NCI-H146 treated with DMSO at 0.1 percent for 48 hours (cell line): ENCODE data around the gene HSPA1B.
A peak's percentile ranks its signal among the peaks of the same experiment; 100 is the strongest.
"Not testable (repeated sequence)": the region's sequence is repeated elsewhere in the genome, so short reads cannot be mapped to it uniquely, and the experiment has no call there.

Experiments used
- DNase-seq: peaks from one replicate; lab custom pipeline; 2025; ENCODE audit not compliant: unreplicated experiment; lab: John Stamatoyannopoulos, UW

Gene HSPA1B

DNA sequence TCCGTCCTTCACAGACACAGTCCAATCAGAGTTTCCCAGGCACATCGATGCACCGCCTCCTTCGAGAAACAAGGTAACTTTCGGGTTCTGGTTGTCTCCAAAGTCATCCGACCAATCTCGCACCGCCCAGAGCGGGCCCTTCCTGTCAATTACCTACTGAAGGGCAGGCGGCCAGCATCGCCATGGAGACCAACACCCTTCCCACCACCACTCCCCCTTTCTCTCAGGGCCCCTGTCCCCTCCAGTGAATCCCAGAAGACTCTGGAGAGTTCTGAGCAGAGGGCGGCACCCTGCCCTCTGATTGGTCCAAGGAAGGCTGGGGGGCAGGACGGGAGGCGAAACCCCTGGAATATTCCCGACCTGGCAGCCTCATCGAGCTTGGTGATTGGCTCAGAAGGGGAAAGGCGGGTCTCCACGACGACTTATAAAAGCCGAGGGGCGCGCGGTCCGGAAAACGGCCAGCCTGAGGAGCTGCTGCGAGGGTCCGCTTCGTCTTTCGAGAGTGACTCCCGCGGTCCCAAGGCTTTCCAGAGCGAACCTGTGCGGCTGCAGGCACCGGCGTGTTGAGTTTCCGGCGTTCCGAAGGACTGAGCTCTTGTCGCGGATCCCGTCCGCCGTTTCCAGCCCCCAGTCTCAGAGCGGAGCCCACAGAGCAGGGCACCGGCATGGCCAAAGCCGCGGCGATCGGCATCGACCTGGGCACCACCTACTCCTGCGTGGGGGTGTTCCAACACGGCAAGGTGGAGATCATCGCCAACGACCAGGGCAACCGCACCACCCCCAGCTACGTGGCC, at the start of gene HSPA1B:
HSPA1B (plus strand) TSS at position 453 of the 794 bp plus-strand sequence; CDS start at position 666, 213 bp downstream.
- DNase-seq, result peak; percentile 99

DNA sequence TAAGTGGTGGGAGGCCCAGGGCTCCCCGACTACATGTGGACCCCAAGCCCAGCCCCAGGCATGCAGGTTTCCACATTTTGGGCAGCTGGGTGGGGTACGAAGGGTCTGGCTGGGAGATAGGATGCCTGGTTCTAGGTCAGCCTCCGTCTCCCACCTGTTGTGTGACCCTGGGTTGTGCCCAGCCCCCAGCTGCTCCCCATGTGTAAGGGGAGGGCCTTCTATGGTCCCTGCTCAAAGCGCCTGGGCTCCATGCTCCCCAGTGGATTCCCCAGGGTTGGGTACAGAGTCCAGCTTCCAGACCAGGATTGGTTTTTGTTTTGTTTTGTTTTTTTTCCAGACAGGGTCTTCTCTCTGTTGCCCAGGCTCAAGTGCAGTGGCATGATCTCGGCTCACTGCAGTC, 49.3 kb upstream of the HSPA1B start:
- no peak for DNase-seq

DNA sequence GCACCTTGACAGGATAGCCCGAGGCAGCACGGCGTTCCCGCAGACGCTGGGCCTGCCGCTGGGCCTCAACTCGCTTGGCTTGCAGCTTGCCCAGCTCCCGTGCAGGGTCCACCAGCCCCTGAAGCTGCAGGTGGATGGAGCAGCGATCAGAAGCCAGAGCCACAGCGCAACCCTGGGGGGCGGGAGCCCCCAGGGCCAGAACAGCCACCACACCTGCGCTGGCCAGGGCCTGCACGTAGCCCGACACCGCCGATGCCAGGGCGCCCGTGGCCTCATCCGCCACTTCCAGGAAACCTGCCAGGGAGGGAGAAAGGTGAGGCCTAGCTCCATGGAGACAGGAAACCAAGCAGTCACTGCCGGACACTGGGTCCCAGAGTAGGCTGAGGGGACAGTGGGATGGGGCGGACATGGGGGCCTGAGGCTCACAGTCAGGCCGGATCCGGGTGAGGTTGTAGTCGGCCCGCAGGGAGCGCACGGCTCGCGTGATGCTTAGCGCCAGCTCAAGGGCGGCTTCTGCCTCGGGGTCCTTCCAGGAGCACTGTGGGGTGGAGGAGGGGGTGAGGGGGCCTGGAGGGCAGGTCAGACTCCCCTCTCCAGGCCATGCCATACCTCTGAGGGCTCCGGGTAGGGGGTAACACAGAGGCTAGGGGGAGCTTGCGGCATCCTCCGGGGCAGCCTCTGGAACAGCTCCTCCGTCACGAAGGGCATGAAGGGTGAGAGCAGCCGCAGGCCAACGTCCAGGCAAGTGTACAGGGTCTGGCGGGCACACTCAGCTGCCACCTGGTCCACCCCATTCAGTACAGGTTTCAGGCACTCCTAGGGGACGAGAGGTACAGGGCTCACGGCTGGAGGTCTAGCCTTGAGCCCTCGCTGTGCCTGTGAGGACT, 48.3 kb upstream of the HSPA1B start:
- no peak for DNase-seq

DNA sequence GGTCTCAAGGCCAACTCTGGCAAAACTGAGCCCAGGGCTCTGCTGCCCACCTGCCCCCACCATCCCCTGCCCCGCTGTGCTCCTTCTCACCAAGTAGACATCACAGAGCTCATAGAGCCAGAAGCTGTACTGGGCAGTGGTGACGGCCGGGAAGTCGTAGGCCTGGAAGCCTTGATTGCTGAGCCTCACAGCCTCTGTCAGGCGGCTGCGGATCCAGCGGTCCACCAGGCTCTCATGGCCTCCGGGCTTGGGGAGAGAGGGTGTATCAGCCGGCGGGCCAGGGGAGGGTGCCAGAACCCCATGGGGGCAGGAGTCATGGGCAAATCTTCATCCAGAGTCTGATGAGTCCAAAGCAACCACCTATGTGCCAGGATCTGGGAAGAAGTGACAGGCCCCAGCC, 47.6 kb upstream of the HSPA1B start:
- DNase-seq, result no peak

- DNase-seq, result no peak
Measured at GRCh38 chr6:31780507-31781243, 46.9 kb upstream of the HSPA1B start.

- DNase-seq, result no peak
Measured at GRCh38 chr6:31781244-31782125, 46.1 kb upstream of the HSPA1B start.

DNA sequence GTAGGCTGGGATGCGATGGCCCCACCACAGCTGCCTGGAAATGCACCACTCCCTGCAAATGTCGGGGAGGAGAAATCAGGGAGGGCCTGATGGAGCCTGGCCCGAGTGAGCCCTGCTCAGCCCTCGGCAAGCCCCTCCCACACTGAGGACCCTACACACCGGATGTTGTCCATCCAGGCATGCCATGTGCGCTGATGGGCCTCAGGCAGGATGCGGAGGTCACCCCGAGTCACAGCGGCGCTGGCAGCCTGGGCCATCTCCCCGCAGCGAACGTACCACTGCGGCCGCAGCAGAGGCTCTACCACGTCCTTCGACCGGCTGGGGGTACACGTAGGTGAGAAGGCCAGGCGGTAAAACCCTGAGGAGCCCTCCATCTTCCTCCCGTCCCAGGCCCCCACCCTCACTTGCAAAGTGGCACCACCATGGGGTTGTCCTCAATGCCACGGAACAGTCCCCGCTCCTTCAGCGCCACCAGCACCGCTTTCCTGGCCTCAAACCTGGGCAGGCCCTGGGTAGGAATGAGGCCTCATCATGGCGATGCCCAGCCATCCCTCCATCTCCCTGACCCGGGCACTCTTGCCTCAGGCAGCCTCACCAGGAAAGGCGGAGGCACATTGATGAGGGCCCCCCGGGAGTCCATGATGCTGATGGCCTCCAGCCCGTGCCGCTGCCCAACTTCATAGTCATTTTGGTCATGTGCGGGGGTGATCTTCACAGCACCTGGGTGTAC, 45.2 kb upstream of the HSPA1B start:
- no peak for DNase-seq

DNA sequence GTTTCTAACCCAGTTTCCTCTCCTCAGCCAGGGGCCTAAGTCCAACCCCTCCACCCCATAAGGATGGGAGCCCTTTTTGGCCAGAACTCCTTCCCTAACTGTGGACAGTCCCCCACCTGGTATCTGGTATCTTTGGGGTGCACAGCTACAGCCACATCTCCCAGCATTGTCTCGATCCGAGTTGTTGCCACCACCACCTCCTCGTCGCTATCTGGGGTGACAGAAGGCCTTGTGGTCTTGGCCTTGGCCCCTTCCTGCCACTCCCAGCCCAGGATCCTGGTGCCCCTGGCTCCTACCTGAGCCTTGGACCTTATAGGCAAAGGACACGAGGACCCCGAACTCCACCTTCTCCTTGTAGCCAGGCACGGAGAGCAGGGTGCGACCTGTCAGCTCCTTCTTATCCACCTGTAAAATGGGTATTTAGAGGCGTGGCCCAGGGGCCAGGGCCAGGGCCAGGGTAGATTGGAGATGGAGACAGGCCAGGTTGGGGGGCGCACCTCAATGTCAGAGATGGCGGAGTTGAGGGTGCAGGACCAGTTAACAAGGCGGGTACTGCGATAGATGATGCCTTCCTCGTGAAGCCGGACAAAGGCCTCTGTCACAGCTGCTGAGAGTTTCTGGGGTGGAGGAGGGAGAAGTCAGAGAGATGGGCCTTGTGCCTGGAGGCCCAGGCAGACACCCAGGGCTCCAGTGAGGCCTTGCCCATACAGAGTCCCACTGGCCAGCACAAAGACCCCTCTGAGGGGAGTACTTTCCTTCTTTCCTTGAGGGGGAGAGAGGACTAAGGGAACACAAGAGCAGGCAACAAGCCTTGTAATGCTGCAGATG, 43.2 kb upstream of the HSPA1B start:
- DNase-seq, result no peak

DNA sequence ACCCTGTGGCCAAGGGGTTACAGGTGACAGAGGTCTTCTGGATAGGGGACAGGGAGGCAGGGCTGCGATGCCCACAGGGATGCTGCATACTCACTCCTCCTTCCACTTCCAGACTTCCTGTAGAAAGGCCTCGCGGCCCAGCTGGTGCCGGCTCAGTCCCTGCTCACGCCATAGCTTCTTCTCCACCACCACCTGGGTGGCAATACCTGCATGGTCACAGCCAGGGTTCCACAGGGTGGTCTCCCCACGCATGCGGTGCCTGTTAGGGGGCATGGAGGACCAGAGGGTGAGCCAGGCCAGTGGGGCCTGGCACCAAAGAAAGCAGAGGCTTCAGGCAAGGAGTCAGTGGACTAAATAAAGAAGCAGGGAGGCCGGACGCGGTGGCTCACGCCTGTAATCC, 42.1 kb upstream of the HSPA1B start:
- DNase-seq, result no peak

GRCh38 chr6:31791324-31792089, 36.0 kb upstream of the HSPA1B start:
- peak; percentile 7 for DNase-seq

DNA sequence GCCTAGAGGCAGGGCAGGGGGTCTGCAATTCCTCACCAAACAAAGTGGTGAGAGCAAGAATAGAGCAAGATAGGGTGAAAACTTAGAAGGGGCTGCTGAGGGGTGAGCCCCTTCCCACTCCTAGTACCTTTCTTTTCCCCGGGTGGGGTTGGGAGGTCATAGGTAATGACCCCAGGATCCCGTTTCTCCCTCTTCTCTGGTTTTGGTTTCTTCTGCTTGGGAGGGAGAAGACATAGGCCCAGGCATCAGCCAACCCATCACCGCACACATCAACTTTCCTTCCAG, 35.5 kb upstream of the HSPA1B start:
- DNase-seq, result no peak

DNA sequence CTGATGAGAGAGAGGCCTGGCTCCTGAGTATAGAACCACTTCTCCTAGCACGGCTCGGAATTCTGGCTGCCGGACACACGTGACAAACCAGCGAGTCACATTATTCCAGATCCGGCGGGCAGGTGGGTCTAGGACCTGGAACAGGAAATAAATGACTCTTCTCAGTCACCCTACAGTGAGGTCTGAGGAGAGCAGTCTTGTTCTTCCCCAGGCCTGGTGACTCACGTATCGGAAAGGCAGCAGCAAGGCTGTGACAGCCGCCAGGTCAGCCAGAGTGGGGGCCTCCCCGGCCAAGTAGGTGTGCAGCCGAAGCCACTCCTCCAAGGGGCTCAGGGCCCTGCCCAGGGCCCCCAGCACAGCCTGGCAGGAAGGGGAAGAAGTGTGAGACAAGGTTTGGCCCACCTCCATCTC, 34.8 kb upstream of the HSPA1B start:
- no peak for DNase-seq

- not testable (repeated sequence) for DNase-seq
Measured at GRCh38 chr6:31793927-31794245, 33.7 kb upstream of the HSPA1B start.

- no peak for DNase-seq
Measured at GRCh38 chr6:31794294-31794865, 33.2 kb upstream of the HSPA1B start.

GRCh38 chr6:31794866-31795615, 32.5 kb upstream of the HSPA1B start:
- no peak for DNase-seq

DNA sequence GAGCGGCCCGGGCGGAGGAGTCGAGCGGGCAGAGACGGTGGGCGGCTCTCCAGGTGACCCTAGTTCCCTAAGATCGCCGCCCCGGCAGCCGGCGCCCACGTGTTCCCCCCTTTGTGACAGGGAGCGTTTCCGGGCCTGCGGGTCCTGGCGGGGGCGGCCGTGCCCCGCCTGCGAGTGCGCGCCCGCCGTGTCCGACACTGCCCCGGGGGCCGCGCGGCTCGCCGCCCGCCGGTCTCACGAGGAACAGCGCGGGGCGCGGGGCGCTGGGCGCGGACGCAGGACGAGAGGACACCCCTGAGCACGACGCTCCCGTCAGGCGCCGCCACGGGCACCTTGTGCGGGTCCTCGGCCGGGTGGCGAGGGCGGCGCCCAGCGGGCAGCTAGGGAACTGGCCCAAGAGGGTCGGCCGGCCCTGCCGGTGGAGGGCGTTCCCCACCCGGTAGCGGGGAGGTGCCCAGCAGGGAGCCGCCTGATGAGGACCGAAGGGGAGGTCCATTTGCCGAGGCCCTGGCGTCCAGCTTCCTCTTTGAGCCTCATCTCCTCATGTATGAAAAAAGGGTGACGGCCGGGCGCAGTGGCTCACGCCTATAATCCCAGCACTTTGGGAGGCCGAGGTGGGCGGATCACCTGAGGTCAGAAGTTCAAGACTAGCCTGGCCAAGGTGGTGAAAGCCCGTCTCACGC, 31.8 kb upstream of the HSPA1B start, which contains the start of gene VARS1:
VARS1 (minus strand) TSS at position 137 of the 683 bp plus-strand sequence. CDS start 535 bp downstream, outside the sequence.
- peak; percentile 73 for DNase-seq

GRCh38 chr6:31796993-31797385, 30.5 kb upstream of the HSPA1B start:
- DNase-seq, result no peak
